GM19043 (cell line): Measurements from ENCODE around the gene TPSD1.
"Not testable (repeated sequence)": the region's sequence is repeated elsewhere in the genome, so short reads cannot be mapped to it uniquely, and the experiment has no call there.

Experiments
- ATAC-seq: cut with Tn5 transposase; IDR thresholded peaks from one replicate; pipeline ENCODE4 v1.9.1; 2021; ENCODE audit warnings: low read depth; ENCODE audit not compliant: unreplicated experiment

Gene TPSD1

DNA sequence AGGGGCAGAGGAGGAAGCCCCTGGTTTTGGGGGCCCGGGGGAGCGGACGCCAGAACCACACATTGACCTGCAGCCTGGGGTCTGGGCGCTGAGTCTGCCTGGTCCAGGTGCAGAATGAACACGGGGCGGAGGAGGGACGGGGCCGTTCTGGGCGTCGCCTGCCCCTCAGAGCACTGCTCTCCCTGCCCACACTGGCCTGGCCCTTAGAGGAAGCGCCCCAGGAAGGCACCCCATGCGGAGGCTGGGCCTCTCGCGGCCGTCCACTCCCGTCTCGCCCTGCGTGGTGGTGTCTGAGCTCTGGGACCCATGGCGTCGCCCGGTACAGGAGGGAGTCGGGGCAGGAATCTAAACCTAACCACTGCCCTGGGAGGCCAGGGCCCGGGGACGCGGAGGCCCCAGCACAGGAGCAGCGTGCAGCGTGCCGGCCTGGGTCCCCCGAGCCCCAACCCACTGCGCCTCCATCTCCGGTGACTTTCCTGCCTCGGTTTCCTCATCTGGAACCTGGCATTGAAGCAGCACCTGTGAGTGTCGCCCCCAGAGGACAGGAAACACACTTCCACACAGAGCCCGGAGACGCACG, 4.3 kb downstream of the TPSD1 start:
- no peak for ATAC-seq

DNA sequence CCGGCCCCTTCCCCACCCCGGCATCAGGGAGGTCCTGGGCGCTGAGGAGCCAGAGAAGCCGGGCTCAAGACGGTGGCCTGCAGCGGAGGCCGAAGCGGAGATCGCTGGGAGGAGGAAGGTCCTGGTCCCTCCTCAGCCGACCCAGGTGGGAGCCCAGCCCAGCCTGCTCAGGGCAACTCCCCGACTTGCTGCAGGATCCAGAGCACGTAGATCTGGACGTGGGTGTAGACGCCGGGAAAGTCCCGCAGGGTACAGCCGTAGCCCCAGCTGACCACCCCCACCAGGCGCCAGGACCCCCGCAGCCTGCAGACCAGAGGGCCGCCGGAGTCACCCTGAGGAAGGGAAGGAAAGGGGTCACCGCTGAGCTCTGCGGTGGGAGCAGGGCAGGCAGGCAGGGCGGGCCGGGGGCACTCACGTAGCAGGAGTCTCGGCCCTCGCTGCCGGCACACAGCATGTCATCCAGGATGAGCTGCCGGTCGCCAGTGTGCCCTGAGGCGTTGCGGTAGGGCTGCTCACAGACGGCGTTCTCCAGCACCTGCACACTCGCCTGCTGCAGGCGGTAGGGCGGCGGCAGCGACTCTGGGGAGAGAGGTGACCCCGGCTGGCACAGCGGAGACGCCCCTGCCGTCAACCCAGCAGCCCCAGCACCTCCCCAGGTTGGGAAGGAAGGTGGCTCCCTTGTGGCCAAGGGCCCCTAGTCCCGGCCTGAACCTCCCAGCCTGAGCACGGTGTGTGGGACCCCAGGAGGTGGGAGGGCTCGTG, 5.4 kb downstream of the TPSD1 start:
- no peak for ATAC-seq

DNA sequence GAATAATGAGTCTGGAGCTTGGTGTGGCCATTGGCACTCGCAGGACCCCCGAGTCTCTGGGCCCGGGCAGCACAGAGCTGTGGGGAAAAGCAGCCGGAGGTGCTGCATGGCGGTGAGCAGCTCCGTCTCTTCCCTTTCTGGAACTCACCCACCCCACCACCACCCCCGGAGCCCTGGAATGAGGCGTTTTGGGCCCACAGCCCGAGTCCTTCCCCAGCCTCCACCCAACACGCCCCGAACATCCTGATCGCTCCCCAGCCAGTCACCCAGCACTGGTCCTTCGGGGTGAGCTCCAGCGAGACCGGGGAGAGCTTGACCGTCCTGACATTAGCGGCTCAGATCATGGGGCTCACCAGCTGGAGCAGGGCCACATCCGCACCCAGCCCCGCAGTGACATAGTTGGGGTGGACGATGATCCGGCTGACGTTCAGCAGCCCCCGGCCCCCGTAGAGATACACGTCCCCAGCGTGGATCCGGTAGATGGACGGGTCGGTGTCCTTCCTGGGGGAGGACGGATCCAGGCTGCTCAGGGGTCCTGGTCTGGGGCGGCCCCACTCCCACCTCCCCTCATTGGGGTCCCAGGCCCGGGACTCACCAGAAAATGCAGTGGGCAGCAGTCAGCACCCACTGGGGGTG, 6.5 kb downstream of the TPSD1 start:
- ATAC-seq, result no peak

DNA sequence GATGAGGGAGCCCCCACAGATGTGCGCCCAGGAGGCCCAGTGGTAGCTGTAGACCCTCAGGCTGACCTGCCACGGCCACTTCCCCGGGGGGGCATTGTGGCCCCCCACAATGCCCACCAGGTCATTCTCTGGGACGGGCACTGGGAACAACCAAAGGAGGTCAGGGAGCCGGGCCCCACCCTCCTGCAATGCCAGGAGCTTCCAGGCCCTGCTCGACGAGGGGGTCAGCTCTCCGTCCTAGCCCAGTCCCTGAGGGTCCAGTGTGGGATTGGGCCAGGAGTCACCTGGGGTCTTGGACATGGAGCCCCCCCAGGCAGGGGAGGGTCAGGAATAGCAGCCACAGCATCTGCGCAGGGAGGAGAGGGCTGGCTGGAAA, 7.0 kb downstream of the TPSD1 start:
- ATAC-seq, result no peak

DNA sequence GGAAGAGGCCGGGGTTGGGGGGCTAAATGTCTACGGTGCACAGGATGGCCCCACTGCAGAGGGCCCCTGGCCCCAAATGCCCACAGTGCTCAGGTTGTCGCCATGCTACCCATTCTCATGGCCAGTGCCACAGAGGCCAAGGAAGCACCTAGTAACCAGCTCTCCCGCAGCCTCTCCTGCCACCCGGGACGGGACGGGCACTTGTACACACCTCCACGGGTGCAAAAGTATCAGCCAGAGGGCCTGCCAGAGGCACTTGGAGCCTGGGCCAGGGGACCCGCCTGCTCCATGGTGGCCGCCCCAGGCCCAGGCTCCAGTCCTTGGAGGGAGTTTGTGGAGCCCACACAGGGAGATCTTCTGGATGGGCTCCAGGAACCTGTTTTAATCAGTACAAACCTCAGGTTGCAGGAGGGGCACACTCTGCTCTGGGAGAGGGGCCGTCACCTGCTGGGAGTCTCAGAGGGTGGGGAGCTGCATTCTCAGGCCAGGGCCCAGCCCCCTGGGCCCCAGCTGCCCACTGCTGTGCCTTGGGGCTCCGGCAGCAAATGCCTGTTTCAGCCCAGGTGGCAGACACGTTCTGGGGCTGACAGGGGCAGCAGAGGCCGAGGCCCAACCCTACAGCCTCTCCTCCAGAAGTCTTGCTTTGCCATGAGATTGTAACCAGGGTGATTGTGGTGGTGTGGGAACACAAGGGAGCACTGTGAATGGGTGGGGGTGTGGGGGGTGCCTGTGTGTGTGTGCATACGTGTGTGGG, 7.9 kb downstream of the TPSD1 start:
- no peak for ATAC-seq

DNA sequence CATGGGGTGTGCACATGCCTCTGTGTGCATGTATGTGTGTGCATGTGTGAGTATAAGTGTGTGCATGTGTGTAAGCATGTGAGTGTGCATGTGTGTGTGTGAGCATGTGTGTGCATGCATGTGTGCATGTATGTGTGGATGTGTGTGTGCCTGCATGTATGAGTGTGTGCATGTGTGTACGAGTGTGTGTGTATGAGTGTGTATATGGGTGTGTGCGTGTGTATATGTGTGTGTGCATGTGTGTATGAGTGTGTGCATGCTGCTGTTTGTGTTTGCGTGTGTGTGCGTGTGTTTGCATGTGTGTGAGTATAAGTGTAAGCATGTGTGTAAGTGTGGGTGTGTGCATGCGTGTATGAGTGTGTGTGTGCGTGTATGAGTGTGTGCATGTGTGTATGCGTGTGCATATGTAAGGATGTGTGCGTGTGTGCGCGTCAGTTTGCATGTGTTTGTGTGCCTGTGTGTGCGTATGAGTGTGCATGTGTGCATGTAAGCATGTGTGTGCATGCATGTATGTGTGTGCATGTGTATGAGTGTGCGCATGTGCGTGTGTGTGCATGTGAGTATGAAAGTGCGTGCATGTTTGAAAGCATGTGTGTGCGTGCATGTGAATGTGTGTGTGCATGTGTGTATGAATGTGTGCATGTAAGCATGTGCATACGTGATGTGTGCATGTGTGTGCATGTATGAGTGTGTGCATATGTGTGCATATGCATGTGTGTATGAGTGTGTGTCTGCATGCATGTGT, 8.6 kb downstream of the TPSD1 start:
- ATAC-seq, result no peak

DNA sequence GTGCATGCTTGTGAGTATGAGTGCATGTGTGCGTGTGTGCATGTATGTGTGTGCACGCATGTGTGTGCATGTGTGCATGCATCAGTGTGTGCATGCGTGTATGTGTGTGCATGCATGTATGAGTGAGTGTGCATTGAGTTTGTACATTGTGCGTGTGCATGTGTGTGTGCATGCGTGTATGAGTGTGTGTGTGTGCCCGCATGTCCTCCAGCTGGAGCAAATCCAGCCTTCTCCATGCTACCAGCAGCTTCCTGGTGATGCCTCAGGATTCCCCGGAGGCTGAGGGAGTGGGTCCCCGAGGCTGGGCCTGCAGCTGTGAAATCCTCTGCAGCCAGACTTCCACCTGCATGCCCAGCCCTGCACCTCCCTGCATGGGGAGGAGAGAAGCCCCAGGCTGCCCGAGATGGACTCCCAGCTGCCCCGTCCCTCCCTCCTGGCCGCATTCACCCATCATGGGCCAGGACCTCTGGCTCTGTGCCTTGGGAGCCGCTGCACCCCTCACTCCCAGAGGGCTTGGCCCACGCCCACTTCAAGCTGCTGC, 9.3 kb downstream of the TPSD1 start:
- ATAC-seq, result no peak

DNA sequence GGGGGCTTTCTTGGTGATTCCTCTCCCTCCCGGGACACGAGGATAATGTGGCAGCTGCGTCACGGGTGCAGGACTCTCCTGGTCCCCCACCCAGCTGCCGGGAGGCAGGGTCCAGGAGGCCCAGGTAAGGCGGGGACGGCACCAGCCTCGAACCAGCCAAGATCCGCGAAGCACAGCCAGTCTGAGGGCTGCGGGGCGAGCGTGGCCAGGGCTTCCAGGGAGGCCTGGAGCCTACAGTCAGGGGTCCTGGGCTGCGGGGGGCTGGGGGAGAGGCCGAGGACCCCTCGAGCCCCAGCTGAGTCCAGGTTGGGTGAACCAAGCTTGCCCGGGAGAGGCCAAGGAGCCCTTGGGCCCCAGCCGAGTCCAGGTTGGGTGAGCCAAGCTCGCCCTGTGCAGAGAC, 10.0 kb downstream of the TPSD1 start:
- no peak for ATAC-seq

DNA sequence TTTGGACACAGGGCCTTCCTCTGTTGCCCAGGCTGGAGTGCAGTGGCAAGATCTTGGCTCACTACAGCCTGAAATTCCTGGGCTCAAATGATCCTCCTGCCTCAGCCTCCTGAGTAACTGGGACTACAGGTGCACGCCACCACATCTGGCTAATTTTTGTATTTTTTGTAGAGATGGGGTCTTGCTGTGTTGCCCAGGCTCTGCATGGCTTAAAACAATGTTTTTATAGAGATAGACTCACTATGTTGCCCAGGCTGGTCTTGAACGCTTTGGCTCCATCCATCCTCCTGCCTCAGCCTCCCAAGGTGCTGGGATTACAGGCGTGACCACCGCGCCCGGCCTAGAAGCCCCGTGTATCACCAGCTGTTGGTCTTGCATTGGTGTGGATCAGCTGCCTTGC, 13.5 kb downstream of the TPSD1 start:
- not testable (repeated sequence) for ATAC-seq

DNA sequence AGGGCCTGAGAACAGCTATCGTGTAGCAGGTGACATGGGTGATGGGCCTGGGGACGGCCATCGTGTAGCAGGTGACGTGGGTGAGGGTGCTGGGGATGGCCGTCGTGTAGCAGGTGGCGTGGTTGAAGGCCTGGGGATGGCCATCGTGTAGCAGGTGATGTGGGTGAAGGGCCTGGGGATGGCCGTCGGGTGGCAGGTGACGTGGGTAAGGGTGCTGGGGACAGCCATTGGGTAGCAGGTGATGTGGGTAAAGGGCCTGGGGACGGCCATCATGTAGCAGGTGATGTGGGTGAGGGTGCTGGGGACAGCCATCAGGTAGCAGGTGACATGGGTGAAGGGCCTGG, 15.5 kb downstream of the TPSD1 start:
- no peak for ATAC-seq

DNA sequence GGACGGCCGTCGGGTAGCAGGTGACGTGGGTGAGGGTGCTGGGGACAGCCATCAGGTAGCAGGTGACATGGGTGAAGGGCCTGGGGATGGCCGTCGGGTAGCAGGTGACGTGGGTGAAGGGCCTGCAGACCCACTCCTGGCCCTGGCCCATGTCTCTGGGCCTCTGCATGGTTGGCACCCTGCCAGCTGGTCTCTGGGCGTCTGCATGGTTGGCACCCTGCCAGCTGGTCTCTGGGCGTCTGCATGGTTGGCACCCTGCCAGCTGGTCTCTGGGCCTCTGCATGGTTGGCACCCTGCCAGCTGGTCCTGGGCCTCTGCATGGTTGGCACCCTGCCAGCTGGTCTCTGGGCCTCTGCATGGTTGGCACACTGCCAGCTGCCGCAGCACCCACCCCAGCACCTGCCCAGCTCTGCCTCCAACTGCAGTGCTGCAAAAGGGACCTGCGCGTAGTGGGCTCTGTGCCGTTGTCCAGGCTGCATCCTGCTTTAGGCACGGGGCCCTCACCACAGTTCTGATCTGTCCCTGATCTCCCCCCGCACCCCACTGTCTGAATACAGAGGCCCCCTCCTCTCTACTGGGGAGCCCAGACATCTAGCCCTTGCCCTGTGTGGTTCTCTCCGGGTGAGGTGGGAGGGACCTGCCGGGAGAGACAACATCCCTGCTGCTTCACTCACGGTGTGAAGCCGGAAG, 16.0 kb downstream of the TPSD1 start:
- not testable (repeated sequence) for ATAC-seq

DNA sequence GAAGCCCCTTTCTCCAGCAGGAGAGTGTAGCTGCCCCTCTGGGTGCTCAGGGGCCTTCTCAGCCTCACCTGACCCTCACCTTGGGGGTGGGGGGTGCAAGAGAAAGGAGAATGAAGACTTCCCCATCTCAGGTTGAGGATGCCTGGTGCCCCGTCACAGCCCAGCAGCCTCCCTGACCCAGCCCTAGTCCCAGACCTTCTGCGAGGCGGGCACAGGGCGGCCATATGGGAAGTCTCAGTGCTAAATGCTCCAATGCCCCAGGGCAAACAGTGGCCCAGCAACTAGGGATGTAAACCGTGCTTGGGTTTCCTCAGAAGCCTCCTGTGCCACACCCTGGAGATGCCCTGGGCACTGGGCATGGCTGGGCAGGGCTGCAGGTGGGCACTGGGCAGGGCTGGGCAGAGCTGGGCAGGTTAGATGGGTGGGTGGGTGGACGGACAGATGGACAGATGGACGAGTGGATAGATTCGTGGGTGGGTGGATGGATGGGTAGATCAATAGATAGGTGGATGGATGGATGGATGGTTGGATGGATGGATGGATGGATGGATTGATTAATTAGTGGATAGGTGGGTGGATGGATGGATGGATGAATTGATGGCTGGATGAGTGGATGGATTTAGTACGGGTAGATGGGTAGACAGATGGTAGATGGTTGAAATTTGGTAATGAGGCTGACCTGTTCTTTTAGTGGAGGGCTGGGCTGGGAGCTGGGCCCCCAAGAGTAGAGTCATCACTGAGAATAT, 16.8 kb downstream of the TPSD1 start:
- no peak for ATAC-seq

DNA sequence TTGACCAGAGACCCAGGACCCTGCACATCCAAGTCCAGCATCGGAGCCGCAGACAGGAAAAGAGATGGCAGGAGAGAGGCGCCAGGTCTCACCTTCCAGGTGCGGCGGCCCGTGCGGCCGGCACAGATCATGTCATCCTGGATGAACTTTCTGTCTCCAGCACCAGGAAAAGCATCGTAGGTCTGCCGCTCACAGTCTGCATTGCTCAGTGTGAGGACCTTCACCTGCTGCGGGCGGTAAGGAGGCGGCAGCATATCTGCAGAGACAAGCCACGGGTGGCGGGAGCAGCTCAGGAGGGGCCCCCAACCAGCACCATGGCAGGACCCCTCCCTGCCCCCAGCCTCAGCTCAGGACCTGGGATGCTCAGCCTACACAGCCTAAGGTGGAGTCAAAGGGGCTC, 17.9 kb downstream of the TPSD1 start:
- no peak for ATAC-seq

DNA sequence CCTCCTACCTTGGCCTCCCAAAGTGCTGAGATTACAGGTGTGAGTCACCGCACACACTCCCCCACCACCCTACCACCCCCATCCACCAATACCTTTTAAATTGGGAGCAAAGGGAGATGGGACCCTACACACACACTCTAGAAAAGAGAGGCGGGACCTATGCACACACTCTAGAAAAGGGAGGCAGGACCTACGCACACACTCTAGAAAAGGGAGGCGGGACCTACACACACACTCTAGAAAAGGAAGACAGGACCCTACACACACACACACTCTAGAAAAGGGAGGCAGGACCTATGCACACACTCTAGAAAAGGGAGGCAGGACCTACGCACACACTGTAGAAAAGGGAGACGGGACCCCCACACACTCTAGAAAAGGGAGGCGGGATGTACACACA, 18.9 kb downstream of the TPSD1 start:
- no peak for ATAC-seq

DNA sequence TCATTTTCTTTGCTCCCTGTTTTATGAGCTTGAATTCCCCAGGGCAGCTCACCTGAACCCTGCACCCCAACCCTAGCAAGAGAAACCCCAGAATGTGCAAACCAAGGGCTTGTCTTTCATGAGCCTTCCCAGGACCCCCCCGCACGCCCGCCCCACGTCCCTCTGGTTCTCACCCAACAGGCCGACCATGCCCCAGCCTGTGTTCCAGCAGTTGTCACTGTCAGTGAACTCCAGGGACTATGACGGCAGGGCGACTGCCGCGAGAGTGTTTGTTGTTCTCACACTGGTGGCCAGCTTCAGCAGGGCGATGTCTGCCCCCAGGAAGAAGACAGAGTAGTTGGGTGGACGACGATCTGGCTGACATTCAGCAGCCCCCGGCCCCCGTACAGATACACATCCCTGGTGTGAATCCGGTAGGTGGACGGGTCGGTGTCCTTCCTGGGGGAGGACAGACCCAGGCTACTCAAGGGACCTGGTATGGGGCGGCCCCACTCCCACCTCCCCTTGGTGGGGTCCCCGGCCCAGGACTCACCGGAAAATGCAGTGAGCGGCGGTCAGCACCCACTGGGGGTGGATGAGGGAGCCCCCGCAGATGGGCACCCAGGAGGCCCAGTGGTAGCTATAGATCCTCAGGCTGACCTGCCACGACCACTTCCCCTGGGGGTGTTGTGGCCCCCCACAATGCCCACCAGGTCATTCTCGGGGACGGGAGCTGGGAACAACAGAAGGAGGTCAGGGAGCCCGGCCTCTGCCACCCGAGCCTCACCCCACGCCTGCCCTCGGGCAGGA, 20.1 kb downstream of the TPSD1 start:
- no peak for ATAC-seq

DNA sequence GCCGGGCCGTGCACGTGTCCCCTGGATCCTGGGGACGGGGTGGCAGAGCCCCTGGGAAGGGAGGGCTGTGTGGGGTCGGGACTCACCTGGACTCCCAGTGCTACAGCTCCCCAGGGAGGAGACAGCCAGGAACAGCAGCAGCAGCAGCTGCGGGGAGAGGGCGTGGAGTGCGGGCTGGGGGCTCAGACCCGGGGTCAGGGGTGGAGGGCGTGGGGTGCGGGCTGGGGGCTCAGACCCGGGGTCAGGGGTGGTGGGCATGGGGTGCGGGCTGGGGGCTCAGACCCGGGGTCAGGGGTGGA, 20.7 kb downstream of the TPSD1 start:
- ATAC-seq, result no peak

DNA sequence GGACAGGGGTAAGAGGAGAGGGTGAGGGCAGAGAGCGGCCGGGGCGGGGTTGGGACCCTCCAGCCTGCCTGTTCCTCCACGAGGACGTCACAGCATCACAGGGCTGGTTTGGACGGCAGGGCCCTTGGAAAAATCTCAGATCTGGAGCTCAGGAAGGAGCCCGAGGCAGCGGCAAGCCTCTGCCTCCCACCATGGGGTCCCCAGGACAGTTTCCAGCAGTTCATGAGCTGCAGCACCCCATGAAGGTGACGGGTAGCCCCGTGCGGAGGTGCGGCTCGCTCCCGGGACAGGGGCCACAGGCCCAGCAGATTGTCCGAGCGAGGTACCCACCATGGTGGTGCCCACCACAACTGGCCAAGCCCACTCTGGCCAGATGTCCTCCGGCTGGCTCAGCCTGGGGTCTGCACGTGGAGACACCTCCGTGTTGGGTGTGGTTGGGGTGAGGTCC, 21.3 kb downstream of the TPSD1 start:
- ATAC-seq, result no peak

DNA sequence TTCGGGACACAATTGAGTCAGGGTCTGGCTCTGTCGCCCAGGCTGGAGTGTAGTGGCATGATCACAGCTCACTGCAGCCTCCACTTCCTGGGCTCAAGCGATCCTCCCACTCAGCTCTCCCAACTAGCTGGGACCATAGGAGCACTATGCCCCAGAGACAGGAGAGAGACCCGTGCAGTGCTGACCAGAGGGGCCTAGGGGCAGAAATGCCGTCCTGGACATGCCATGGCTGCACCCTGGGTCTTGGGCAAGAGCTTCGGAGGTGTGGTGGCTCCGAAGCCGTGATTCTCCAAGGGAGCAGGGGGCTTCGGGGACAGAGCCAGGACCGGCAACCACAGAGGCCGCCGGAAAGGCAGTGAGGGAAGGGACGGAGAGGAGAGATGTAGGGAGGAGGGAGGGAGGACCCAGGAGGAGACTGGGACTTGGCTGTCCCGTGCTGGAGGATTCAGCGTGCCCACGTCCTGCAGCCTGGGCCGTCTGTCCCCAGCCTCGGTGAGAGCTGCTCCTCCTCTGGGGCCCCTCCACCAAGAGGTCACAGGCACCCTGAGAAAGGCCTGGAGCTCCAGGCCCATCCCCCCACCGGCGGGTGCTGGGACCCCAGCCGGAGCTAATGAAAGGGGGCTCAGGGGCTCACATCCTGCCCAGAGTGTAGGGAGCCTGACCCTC, 21.9 kb downstream of the TPSD1 start:
- no peak for ATAC-seq
